Measurements from ENCODE around the gene MBD3.
"Not testable (repeated sequence)": the region's sequence is repeated elsewhere in the genome, so short reads cannot be mapped to it uniquely, and the experiment has no call there.

Gene MBD3, protein sequence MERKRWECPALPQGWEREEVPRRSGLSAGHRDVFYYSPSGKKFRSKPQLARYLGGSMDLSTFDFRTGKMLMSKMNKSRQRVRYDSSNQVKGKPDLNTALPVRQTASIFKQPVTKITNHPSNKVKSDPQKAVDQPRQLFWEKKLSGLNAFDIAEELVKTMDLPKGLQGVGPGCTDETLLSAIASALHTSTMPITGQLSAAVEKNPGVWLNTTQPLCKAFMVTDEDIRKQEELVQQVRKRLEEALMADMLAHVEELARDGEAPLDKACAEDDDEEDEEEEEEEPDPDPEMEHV

GRCh38 chr19:1592755-1593500, at the start of gene MBD3:
MBD3 (minus strand) TSS chr19:1592865; CDS start chr19:1592631, 234 bp downstream.
- TF ChIP-seq CSDC2 (CRISPR knock-in tag; IDR thresholded peaks at IDR 0.05) (no peak), ZFP3 (CRISPR knock-in tag; IDR thresholded peaks at IDR 0.05) (no peak), PPARA (CRISPR knock-in tag; IDR thresholded peaks at IDR 0.05; ENCODE audit: borderline replicate concordance) (no peak), ZFP30 (CRISPR knock-in tag; IDR thresholded peaks at IDR 0.05) (no peak), ZNF565 (CRISPR knock-in tag; conservative IDR thresholded peaks at IDR 0.05; ENCODE audit: low read depth) (no peak), TCF4 (CRISPR knock-in tag; IDR thresholded peaks at IDR 0.05; ENCODE audit: borderline replicate concordance) (no peak), ZNF70 (CRISPR knock-in tag; IDR thresholded peaks at IDR 0.05) (no peak), TSHZ2 (CRISPR knock-in tag; IDR thresholded peaks at IDR 0.05) (no peak), RARB (CRISPR knock-in tag; IDR thresholded peaks at IDR 0.05) (no peak), GLIS3 (CRISPR knock-in tag; IDR thresholded peaks at IDR 0.05) (no peak), ISL1 (CRISPR knock-in tag; IDR thresholded peaks at IDR 0.05) (no peak)
- peak; percentile 86 for ATAC-seq

- not testable (repeated sequence) for ATAC-seq
Measured at GRCh38 chr19:1640893-1641448, 48.3 kb upstream of the MBD3 start.

DNA sequence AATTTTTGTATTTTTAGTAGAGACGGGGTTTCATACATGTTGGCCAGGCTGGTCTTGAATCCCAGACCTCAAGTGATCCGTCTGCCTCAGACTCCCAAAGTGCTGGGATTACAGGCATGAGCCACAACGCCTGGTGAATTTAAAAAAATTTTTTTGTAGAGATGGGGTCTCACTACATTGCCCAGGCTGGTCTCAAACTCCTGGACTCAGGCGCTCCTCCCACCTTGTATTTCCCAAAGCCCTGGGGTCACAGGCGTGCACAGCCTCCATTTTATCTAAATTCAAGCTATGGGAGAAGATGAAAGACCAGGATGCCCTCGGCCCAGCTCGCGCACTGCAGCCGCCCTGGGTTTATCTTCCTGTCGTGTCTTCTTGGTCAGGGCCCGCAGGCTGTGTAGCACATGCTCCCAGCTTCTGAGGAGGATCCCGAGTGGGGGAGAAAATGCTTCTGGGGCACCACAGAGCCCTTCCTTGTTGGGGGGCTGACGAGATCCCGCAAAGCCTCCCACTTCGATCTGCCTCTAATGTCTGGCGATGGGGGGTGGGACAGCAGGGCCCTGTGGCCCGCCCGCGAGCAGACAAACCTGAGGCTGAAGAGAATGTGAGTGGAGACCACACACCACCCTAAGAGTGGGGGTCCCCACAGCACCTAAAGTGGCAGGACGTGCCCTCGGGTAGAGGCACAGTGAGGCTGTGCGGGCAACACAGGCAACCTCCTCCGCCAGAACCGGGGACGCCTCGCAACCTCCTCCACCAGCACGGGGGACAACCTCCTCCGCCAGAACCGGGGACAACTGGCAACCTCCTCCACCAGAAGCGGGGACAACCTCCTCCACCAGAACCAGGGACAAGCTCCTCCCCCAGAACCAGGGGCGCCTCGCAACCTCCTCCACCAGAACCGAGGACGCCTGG, 43.9 kb upstream of the MBD3 start:
- TF ChIP-seq SNAI2 (CRISPR knock-in tag; IDR thresholded peaks at IDR 0.05) (no peak), OSR1 (CRISPR knock-in tag; IDR thresholded peaks at IDR 0.05) (no peak), ZNF8 (CRISPR knock-in tag; IDR thresholded peaks at IDR 0.05) (no peak), ISL1 (CRISPR knock-in tag; IDR thresholded peaks at IDR 0.05) (no peak)
- ATAC-seq, result no peak

GRCh38 chr19:1634938-1635243, 42.2 kb upstream of the MBD3 start:
- no peak for TF ChIP-seq CSDC2 (CRISPR knock-in tag; IDR thresholded peaks at IDR 0.05)
- ATAC-seq, result no peak

- no peak for ATAC-seq
- TF ChIP-seq PPARA (CRISPR knock-in tag; IDR thresholded peaks at IDR 0.05; ENCODE audit: borderline replicate concordance) (no peak), TOX (CRISPR knock-in tag; IDR thresholded peaks at IDR 0.05; ENCODE audit: borderline replicate concordance) (no peak), ESRRG (CRISPR knock-in tag; IDR thresholded peaks at IDR 0.05) (no peak), RARB (CRISPR knock-in tag; IDR thresholded peaks at IDR 0.05) (no peak), ZNF565 (CRISPR knock-in tag; conservative IDR thresholded peaks at IDR 0.05; ENCODE audit: low read depth) (no peak), PATZ1 (CRISPR knock-in tag; IDR thresholded peaks at IDR 0.05; ENCODE audit: borderline replicate concordance) (no peak), BACH2 (CRISPR knock-in tag; IDR thresholded peaks at IDR 0.05; ENCODE audit: borderline replicate concordance) (no peak), ZFP30 (CRISPR knock-in tag; IDR thresholded peaks at IDR 0.05) (no peak), CSDC2 (CRISPR knock-in tag; IDR thresholded peaks at IDR 0.05) (no peak), ARNTL (CRISPR knock-in tag; IDR thresholded peaks at IDR 0.05; ENCODE audit: borderline replicate concordance, low read depth) (no peak), TSHZ2 (CRISPR knock-in tag; IDR thresholded peaks at IDR 0.05) (no peak), ZC3H10 (CRISPR knock-in tag; IDR thresholded peaks at IDR 0.05) (no peak), ZNF8 (CRISPR knock-in tag; IDR thresholded peaks at IDR 0.05) (no peak)
- TF ChIP-seq, protein P1, sequence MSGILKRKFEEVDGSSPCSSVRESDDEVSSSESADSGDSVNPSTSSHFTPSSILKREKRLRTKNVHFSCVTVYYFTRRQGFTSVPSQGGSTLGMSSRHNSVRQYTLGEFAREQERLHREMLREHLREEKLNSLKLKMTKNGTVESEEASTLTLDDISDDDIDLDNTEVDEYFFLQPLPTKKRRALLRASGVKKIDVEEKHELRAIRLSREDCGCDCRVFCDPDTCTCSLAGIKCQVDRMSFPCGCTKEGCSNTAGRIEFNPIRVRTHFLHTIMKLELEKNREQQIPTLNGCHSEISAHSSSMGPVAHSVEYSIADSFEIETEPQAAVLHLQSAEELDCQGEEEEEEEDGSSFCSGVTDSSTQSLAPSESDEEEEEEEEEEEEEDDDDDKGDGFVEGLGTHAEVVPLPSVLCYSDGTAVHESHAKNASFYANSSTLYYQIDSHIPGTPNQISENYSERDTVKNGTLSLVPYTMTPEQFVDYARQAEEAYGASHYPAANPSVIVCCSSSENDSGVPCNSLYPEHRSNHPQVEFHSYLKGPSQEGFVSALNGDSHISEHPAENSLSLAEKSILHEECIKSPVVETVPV (CRISPR knock-in tag; IDR thresholded peaks at IDR 0.05), result no peak
Measured at GRCh38 chr19:1634242-1634937, 41.7 kb upstream of the MBD3 start.
